Subcutaneous adipose tissue (tissue), 4 donors: ENCODE results near the gene GAL3ST1. TPM values are rescaled to one million over a fixed set of nuclear protein-coding genes. Genes with fewer than 3 reads are reported as not detected.

ENCODE experiments used
- total RNA-seq, 4 donors: library from RNA; depleted of rRNA; stranded (reverse); fragments of >200 nt; gene quantifications; one replicate each; pipeline ENCODE4 v1.1.0, GENCODE V29; 2016
- TF ChIP-seq, protein P1 (sequence below): fragments of 450-650 bp; IDR thresholded peaks from one replicate; pipeline ENCODE4 v1.5.1; 2016; ENCODE audit warnings: low read depth, mild to moderate bottlenecking, control low read depth, antibody characterized with exemption, moderate library complexity

Gene GAL3ST1
- total RNA-seq, 4 donors from 2014 or later = 0.66 to 1.0 TPM; not detected in 2

- TF ChIP-seq, protein P1, sequence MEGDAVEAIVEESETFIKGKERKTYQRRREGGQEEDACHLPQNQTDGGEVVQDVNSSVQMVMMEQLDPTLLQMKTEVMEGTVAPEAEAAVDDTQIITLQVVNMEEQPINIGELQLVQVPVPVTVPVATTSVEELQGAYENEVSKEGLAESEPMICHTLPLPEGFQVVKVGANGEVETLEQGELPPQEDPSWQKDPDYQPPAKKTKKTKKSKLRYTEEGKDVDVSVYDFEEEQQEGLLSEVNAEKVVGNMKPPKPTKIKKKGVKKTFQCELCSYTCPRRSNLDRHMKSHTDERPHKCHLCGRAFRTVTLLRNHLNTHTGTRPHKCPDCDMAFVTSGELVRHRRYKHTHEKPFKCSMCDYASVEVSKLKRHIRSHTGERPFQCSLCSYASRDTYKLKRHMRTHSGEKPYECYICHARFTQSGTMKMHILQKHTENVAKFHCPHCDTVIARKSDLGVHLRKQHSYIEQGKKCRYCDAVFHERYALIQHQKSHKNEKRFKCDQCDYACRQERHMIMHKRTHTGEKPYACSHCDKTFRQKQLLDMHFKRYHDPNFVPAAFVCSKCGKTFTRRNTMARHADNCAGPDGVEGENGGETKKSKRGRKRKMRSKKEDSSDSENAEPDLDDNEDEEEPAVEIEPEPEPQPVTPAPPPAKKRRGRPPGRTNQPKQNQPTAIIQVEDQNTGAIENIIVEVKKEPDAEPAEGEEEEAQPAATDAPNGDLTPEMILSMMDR = no peak
These were observed 35.8 kb upstream of the GAL3ST1 start for GRCh38 chr22:30610299-30610698.

GRCh38 chr22:30609260-30610185 lies 35.1 kb upstream of the GAL3ST1 start:
- TF ChIP-seq, protein P1 = no peak

DNA sequence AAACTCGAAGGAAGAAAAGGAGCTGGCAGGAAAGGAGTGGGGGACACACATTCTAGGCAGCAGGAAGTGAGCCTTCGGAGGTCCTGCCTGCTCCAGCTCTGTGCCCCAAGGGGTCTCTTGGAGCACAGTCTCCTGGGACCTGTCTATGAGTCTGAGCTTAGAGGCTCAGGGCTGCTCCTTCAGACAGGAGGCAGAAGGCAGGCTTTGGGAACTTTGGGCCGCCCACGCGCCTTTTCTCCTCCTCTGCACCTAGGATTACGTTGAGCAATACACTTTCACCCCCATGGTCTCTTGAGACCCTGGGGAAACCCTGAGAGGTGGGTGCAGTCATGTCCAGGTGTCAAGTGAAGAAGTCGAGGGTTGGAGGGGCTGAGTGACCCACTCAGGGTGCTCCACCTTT lies 33.5 kb upstream of the GAL3ST1 start:
- TF ChIP-seq, protein P1 = no peak

- TF ChIP-seq, protein P1 = no peak
These were observed 33.0 kb upstream of the GAL3ST1 start for GRCh38 chr22:30607300-30607930.

- TF ChIP-seq, protein P1 = no peak
These were observed 32.2 kb upstream of the GAL3ST1 start, which contains the start of gene TCN2 for GRCh38 chr22:30606455-30607299. TCN2 (plus strand) TSS chr22:30607174; CDS start chr22:30607332, 158 bp downstream.

DNA sequence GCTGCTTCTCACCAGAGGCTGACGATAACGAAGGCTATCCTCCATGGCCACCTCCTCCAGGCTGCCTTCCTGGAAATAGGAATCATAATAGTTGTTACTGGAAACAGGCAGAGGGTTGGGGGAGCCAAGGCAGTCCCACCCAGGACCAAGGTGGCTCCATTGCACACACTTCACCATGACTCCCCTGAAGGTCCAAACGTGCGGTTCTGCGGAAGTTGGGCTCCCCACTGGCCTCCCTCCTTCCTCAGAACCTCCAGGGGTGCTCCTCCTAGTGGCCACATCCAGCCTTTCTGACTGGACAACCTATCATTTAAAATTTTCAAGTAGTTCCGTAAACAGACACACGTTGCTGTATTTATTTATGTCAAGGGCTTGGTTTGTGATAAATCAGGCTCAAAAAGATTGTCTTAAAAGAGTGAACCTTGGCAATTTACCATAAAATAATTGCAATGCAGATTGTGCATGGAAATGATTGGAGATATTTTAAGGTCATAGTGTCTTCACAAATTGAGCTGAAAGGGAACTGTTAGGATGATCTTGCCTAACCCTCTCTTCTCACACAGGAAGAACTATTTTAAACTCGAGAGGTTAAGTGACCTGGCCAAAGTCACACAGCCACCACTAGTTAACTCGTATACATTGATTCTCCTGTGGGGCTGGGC lies 31.1 kb upstream of the GAL3ST1 start:
- TF ChIP-seq, protein P1 = no peak
